GM19035 (cell line): ENCODE results near the gene PRTN3.

Experiments
- ATAC-seq: cut with Tn5 transposase; IDR thresholded peaks from one replicate; pipeline ENCODE4 v1.9.1; 2021; ENCODE audit not compliant: unreplicated experiment

Gene PRTN3, protein sequence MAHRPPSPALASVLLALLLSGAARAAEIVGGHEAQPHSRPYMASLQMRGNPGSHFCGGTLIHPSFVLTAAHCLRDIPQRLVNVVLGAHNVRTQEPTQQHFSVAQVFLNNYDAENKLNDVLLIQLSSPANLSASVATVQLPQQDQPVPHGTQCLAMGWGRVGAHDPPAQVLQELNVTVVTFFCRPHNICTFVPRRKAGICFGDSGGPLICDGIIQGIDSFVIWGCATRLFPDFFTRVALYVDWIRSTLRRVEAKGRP

DNA sequence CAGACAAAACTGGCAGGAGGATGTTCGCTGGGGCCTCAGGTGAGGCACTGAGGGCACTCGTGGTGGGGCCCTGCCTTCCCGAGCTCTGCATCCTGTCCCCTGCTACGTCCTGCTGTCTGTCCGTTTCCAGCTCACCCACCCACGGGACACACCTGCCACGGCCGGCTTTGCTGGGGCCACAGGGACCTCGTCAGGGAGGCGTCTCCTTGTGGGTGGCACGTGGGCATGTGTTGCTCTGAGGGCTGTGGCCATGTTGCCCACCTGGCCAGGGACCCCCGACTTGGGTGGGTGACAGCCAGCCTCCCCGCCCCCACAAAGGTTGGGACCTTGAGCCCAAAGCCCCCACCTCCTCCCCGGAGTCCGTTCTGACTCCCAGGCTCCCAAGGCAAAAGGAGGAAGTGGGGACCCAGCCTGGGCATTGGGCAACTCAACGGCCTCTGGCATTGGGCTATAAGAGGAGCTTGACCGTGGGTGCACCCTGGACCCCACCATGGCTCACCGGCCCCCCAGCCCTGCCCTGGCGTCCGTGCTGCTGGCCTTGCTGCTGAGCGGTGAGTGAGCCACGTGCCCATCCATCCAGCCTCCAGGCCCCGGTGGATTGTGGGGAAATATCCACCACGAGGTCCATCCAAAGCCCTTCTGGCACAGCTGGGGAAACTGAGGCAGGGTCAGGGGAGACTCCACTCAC is at the start of gene PRTN3:
Gene PRTN3 (plus strand): TSS at position 481 of the 688 bp plus-strand sequence. CDS start 10 bp downstream, at position 491.
- no peak for ATAC-seq

DNA sequence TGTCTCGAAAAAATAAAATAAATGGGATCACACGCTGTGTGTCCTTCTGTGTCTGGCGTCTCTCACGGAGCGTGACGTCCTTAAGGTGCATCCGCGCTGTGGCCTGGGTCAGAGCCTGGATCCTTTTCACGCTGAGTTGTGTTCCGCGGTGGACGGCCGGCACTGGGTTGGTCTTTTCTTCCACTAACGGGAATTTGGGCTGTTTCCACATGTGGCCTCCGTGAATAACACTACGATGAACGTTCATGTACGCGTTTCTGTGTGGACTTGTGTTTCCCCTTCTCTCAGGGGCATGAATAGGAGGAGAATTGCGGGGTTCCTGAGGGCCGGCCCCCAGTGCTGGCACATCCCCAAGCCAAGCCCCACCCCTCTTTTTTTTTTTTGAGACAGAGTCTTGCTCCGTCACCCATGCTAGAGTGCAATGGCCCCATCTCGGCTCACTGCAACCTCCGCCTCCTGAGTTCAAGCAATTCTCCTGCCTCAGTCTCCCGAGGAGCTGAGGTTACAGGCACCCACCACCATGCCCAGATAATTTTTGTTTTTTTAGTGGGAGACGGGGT is 49.7 kb upstream of the PRTN3 start:
- no peak for ATAC-seq

DNA sequence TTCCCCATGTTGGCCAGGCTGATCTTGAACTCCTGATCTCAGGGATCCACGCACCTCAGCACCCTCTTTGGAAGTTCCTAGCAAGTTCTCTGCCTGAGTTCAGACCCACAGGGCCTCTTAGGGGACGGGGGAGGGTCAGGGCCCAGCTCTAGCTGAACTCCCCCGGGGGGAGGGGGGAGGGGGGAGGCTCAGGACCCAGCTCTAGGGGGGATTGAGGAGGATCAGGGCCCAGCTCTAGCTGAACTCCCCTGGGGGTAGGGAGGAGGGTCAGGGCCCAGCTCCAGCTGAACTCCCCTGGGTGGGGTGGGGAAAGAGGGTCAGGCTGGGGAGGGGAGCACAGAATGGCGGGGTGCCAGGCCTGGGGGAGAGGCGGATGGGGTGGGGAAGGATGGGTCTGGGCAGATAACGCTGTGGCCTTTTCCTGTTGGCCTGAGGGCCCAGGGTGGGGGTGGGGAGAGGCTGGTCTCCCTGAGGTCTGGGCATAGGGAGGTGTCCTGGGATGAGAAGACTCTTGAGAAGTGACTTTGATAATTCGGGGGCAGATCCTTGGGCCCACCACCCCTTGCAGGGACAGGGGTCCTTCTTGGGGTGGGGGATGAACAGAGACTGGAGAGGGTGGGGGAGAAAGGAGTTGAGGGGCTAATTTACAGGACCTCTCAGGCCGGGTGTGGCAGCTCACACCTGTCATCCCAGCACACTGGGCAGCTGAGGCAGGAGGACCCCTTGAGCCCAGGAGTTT is 49.1 kb upstream of the PRTN3 start:
- no peak for ATAC-seq

DNA sequence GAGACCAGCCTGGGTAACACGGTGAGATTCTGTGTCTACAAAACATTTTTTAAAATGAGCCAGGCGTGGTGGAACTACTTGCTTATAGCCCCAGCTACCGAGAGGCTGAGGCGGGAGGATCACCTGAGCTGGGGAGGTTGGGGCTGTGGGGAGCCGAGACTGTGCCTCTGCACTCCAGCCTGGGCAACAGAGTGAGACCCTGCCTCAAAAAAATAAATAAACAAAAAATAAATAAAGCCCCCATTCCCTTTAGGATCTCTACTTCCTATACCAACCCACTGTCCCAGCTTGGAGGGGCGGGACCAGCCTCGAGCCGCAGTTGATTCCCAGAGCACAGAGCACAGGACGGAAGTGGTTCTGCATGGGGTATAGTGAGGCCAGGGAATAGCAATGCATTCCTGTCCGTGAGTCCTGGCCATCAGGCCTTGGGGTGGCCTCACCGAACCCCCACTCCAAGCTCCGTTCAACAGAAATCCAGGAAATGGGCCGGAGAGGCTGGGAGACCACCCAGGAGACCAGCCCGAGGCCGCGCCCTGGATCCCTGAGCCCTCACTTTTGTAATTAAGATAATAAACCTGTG is 48.4 kb upstream of the PRTN3 start:
- ATAC-seq, result no peak

DNA sequence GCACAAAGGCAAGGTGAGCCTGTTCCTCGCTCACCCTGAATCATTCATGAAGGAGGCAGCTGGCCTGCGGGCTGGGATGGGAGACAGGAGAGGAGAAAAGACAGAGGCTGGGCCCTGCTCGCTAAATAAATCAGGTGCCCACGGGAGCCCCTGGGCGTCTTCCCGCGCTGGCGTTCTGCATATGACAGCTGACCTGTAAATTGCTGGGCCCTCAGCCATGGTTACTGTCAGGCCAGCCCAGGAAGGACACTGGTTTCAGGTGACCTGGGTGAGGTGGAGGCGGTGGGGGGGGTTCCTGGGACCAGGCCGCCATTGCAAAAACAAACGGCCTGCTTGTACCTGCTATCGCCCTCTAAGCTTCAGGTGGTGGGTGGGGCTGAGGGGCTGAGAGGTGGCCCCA is 47.0 kb upstream of the PRTN3 start:
- no peak for ATAC-seq

DNA sequence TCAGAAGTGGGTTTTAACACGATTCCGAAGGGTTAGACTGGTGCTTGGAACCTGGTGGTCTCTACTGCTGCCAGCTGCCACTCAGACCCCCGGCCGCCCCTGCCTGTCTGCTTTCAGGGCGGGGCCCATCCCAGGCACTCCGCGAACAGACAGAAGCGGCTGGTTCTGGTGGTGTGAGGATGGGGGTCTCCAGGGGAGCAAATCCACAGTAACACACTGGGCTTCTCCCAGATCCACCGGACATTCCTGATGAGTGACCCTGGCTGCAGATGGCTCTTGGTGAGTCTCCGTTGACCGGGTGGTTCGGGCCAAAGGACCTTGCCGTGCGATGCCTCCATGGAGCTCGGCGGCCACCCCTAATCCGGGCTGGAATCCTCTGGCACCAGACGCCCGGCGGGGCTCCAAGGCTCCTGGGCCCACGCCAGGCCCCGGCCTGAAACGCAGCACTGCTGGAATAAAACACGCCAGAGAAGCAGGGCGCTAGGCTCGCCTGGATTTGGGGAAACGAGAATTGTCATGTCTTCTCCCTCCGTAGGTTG is 45.7 kb upstream of the PRTN3 start:
- no peak for ATAC-seq

DNA sequence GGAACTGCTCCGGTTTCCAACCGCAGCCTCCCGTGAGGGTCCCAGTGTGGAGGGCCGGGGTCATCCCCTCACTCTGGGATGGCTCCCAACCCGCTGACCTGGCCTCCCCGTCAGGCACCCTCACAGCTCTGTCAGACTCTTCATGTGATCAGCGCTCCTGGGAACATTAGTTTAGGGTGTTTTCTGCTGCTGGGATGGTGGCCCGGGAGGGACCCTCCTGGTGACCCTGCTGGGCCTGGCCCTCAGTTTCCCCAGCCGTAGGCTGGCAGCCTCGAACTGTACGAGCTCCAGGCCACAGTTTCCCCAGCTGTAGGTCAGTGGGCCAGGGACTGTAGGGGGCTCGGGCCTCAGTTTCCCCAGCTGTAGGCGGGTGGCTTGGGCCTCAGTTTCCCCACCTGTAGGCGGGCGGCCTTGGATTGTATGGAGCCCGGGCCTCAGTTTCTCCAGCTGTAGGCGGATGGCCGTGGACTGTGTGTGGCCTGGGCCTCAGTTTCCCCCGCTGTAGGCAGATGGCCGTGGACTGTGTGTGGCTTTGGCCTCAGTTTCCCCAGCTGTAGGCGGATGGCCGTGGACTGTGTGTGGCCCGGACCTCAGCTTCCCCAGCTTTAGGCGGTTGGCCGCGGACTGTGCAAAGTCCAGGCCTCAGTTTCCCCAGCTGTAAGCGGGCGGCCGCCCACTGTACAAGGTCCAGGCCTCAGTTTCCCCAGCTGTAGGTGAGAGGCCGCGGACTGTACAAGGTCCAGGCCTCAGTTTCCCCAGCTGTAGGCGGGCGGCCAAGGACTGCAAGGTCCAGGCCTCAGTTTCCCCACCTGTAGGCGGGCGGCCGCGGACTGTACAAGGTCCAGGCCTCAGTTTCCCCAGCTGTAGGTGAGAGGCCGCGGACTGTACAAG is 44.9 kb upstream of the PRTN3 start:
- no peak for ATAC-seq

DNA sequence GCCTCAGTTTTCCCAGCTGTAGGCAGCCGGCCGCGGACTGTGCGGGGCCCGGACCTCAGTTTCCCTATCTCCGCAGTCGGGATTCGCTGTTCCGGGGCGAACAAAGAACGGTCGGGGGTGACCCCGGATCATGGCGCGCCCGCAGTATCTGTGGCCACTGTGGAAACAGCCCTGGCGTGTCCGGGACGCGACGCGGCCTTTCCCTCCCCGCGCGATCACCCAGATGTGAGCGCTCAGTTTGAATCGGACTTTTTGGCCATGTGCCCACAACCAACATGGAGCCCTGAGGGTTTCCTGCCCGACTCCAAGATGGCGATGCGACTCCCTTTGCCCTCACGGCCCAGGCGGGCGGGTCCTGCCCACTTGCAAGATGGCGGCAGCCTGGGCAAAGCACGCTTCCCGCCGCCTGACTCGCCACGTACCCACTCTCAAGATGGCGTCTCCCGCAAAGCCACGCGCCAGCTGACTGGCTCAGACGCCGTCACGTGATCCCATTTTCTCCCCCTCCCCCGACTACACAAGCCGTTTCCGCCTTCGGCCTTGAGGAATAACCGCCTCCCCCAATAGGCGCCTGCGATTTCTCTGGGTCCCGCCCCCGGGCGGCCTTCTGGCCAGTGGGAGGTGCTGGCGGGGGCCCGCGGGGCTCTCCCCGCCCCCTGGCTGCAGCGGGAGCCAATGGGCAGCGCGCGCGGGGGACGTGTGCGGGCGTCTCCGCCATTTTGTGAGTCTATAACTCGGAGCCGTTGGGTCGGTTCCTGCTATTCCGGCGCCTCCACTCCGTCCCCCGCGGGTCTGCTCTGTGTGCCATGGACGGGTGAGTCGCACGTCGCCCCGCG is 43.9 kb upstream of the PRTN3 start, which contains the start of gene PTBP1:
Gene PTBP1 (plus strand): TSS at position 761 of the 836 bp plus-strand sequence. CDS start 46 bp downstream, at position 807.
- ATAC-seq, result peak; percentile 81

DNA sequence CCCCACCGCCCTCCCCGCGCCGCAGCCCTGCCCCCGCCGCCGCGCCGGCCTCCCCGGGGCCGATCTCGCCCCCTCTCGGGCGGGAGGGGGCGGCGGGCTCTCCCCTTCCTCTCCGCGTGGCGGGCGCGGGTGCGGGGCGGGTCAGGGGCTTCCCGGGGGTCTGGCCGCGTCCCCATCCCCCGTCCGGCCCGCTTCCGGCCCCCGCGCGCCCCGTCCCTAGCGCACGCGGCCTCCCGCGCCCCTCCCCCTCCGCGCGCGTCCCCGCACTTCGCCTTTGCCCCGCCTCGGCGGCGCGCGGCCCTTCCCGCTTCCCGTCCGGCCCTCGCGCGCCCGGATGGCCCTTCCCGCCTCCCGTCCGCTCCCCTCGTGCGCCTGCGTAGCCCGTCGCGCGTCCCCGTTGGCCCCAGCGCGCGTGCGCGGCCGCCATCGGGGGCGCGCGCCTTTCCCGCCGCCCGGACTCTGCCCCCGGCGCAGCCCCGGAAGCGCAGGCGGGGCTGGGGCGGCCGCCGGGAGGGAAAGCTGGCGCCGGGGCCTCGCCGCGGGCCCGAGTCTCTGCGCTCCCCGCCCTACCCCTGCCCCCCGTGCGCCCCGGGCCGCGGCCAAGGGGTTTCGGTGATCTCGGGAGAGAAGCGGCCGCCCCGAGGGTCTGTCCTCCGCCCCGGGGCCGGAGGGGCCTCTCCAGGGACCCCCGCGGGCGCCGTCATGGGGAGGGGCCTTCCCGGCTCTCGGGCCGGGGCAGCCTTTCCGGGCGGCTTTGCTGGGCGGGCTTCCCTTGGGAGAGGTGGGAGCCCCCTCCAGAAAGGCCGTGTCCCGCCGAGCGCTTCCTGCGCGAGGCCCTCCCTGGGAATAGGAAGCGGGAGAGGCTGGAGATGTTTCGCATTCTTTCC is 43.0 kb upstream of the PRTN3 start:
- ATAC-seq, result peak; percentile 38

DNA sequence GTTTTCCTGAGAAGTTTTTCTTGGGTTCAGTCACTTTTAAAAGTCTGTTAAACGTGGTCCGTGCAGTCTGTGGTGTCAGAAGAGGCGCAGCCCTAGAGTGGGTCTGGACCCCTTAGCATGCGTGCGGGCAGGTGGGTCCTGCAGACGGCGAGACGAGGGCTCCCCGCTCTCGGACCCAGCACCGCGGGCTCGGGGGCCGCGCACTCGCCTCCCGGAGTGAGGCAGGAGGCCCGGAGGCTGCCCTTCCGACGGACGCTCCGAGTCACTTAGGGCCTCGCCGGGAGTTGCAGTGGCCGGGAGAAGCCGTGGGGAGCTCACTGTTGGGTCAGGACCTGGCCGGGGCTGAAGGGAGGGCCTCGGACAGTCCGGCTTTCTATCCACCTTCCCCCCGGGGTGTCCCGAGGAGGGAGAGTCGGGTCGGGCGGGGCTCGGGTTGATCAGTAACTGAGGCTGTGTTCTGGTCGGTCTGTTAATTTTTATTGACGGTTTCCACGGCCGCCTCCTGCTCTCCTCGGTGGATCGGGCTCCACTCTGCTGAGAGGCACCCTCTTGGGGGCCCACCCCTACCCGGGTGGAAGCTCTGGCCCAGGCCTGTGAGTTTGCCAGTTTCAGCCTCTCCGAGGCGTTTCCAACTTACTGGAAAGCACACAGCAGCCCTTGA is 42.3 kb upstream of the PRTN3 start:
- ATAC-seq, result no peak

DNA sequence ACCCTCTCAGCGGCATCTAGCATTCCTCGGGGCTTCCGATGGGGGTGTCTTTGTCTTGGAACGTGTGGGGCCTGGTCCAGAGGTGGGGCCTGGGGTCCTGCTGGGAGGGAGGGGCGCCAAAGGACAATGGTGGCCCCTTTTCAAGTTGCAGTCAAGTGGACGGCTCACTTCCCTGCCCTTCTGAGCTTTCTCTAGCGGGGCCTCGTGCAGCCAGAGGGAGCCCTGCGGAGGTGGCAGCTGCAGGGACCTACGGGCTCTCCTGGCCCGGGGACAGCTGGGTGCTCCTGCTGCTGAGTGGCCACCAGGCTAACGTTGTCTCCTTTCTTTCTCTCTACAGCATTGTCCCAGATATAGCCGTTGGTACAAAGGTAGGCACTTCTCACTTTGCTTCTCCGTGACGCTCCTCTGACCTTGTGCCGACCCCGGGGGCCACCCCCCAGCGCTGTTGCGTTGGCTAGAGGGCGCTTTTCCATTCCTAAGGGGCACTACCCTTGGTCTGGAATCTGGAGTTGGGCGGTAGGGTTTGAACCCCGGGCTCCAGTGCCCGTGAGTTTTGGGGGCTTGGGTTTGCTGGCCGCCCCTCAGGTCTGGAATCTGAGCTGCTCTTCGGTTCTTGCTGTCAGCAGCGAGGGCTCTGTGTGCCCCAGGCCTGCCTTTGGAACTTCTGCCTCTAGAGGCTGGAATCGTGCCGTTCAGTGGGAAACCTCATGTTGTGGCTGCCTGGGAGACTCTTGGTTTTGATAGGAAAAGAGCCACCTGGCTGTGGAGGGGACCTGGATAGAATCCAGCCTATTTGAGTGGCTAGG is 41.5 kb upstream of the PRTN3 start:
- no peak for ATAC-seq

DNA sequence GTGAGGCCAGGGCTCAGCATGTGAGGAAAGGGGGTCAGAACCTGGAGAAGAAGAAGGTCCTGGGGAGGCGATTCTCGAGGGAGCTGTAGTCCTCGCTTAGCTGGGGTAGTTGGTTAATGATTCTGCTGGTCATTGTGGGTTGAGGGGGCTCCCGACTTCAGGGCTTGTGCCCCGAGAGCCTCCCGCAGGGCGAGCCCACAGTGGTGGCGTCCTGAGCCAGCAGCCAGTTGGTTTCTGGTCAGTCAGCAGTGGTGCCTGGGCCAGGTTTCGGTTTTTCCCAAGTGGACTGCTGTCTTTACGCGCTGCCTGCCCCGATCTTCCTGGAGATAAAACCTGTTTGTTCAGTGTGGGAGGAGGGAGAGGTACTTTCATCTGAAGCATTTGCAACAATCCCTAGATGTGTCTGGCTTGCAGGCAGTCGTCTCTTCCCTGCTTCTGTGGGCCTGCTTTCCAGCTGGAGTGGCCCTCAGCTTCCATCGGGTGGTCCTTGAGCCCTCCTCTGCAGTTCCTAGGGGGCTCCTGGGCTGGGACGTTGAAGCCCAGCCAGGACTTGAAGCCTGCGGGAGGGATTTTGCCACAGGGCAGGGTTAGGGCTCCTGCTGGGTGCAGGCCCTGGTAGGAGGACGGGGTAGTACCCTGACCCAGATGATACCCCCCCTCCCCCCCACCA is 40.3 kb upstream of the PRTN3 start:
- no peak for ATAC-seq

DNA sequence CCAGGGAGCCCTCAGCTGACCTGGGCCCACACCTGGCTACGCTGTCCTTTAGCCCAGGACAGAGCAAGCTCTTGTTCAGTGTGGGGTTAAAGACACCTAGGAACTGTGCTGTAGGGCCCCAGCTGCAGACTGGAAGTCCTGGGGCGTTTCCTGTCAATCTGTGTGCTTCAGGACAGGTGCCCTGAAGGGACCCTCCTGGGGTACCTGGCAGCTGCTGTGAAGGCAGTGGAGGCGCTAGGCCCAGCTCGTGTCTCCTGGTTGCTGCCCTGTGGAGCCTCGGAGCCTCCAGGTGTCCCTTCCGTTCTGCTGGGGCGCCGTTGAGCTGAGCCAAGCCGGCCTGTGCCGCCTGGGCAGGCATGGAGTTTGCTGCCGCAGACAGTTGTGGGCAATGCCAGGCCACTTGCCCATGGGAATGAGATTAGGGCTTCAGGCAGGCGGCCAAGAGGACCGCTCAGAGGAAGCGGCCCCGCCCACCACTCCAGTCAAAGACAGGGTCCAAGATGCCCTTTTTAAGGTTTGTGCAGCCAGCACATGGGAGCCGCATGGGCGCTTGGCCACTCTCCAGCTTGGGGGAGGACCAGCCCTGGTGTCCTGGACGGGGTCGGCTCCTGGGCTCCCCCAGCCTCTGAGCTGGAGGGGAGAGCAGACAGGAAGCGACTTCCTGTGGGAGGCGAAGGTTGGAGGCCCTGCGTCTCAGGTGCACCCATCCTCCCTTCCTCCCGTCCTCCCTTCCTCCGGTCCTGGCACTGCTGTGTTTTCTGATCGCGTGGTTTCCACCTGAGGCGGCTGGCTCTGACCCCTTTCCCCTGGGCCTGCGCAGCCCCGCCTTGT is 39.6 kb upstream of the PRTN3 start:
- ATAC-seq, result no peak

DNA sequence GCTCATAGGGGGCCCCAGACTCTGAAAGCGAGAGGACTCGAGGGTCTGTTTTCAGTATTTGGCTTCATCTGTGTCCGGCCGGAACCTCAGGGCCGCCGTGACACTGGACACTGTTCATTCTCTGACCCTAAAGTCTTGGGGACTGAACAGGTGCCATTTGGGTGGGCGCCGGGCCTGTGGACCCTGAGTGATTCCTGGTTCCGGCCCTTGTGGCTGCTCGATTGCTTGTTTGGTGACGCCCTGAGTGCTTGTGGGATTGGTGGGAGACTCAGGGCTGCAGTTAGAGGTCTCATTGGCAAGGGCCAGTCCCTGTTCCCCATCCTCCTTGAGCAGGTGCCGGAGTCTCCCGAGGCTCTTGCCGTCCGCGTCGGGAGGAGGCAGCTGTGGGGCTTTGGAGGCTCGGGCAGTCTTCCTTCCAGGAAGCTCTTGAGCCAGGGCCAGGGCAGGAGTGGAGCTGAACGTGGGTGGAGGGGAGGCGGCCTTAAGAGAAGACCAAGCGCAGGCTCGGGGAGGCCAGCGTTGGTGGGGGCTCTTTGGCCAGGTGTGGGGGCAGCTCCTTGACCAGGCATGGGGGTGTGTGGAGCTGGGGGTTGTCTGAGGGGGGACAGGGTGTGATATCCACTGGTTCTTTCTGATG is 38.8 kb upstream of the PRTN3 start:
- no peak for ATAC-seq
